H1 (cell line): ENCODE results near the gene APC2. TPM values are rescaled to one million over a fixed set of nuclear protein-coding genes. Genes with fewer than 3 reads are reported as not detected.

Experiments
- JUND ChIP-seq: IDR thresholded peaks from 2 replicates; pipeline ENCODE4 v1.6.1; 2011; ENCODE audit warnings: mild to moderate bottlenecking, improper control_type of control experiment, low read length
- NANOG ChIP-seq: IDR thresholded peaks from 2 replicates; pipeline ENCODE4 v1.6.1; 2011; ENCODE audit warnings: low read length, low read depth, mild to moderate bottlenecking, inconsistent platforms; ENCODE audit not compliant: insufficient read depth, poor library complexity, severe bottlenecking
- SIN3A ChIP-seq, 2 experiments: IDR thresholded peaks in 1 of 2; conservative IDR thresholded peaks in 1 of 2; 2 replicates each; pipeline ENCODE4 v1.6.1; 2011 to 2012; ENCODE audit warnings: low read length in 2 of 2, improper control_type of control experiment in 1 of 2, low read depth in 1 of 2, mild to moderate bottlenecking in 1 of 2
- polyA plus RNA-seq, 7 experiments: library from polyadenylated mRNA; depleted of rRNA in 3 of 7; stranded (reverse) in 5 of 7; unstranded in 2 of 7; fragments of >200 nt in 5 of 7; fragments of 200-250 nt in 2 of 7; gene quantifications; 1 replicate in 5 of 7; 2 replicates in 1 of 7; 4 replicates in 1 of 7; pipeline versions ENCODE4 v1.2.1 to v1.2.3, GENCODE V29; 2011 to 2013; ENCODE audit warnings: missing spikeins in 2 of 7, mixed read lengths in 2 of 7
- total RNA-seq: library from RNA; stranded (reverse); fragmentation: NEBNext Ultra II Directional; extraction: Animal tissue kit (Norgen Biotek cat#: 25700); gene quantifications from 2 replicates; pipeline ENCODE4 v1.2.1, GENCODE V29; 2021
- TF ChIP-seq, protein P1 (sequence below): fragments of 300-600 bp; sonication (generic); IDR thresholded peaks from 2 replicates; pipeline ENCODE4 v1.7.1; 2012; ENCODE audit warnings: low read length, moderate library complexity, mild to moderate bottlenecking, inconsistent platforms; ENCODE audit not compliant: insufficient replicate concordance

Gene APC2
- total and polyA plus RNA-seq, 2 of the 8 experiments (the other 6 are each of a cell fraction or from before 2014, with no cell fraction given): 1.3 to 4.1 TPM

- no peak for TF ChIP-seq SIN3A (conservative IDR thresholded peaks at IDR 0.05 in 1 of 2, IDR thresholded peaks at IDR 0.05 in 1 of 2; ENCODE audit: low read depth in 1 of 2, low read length in 2 of 2)
- TF ChIP-seq JUND: no peak
- TF ChIP-seq NANOG: no peak
- TF ChIP-seq, protein P1, sequence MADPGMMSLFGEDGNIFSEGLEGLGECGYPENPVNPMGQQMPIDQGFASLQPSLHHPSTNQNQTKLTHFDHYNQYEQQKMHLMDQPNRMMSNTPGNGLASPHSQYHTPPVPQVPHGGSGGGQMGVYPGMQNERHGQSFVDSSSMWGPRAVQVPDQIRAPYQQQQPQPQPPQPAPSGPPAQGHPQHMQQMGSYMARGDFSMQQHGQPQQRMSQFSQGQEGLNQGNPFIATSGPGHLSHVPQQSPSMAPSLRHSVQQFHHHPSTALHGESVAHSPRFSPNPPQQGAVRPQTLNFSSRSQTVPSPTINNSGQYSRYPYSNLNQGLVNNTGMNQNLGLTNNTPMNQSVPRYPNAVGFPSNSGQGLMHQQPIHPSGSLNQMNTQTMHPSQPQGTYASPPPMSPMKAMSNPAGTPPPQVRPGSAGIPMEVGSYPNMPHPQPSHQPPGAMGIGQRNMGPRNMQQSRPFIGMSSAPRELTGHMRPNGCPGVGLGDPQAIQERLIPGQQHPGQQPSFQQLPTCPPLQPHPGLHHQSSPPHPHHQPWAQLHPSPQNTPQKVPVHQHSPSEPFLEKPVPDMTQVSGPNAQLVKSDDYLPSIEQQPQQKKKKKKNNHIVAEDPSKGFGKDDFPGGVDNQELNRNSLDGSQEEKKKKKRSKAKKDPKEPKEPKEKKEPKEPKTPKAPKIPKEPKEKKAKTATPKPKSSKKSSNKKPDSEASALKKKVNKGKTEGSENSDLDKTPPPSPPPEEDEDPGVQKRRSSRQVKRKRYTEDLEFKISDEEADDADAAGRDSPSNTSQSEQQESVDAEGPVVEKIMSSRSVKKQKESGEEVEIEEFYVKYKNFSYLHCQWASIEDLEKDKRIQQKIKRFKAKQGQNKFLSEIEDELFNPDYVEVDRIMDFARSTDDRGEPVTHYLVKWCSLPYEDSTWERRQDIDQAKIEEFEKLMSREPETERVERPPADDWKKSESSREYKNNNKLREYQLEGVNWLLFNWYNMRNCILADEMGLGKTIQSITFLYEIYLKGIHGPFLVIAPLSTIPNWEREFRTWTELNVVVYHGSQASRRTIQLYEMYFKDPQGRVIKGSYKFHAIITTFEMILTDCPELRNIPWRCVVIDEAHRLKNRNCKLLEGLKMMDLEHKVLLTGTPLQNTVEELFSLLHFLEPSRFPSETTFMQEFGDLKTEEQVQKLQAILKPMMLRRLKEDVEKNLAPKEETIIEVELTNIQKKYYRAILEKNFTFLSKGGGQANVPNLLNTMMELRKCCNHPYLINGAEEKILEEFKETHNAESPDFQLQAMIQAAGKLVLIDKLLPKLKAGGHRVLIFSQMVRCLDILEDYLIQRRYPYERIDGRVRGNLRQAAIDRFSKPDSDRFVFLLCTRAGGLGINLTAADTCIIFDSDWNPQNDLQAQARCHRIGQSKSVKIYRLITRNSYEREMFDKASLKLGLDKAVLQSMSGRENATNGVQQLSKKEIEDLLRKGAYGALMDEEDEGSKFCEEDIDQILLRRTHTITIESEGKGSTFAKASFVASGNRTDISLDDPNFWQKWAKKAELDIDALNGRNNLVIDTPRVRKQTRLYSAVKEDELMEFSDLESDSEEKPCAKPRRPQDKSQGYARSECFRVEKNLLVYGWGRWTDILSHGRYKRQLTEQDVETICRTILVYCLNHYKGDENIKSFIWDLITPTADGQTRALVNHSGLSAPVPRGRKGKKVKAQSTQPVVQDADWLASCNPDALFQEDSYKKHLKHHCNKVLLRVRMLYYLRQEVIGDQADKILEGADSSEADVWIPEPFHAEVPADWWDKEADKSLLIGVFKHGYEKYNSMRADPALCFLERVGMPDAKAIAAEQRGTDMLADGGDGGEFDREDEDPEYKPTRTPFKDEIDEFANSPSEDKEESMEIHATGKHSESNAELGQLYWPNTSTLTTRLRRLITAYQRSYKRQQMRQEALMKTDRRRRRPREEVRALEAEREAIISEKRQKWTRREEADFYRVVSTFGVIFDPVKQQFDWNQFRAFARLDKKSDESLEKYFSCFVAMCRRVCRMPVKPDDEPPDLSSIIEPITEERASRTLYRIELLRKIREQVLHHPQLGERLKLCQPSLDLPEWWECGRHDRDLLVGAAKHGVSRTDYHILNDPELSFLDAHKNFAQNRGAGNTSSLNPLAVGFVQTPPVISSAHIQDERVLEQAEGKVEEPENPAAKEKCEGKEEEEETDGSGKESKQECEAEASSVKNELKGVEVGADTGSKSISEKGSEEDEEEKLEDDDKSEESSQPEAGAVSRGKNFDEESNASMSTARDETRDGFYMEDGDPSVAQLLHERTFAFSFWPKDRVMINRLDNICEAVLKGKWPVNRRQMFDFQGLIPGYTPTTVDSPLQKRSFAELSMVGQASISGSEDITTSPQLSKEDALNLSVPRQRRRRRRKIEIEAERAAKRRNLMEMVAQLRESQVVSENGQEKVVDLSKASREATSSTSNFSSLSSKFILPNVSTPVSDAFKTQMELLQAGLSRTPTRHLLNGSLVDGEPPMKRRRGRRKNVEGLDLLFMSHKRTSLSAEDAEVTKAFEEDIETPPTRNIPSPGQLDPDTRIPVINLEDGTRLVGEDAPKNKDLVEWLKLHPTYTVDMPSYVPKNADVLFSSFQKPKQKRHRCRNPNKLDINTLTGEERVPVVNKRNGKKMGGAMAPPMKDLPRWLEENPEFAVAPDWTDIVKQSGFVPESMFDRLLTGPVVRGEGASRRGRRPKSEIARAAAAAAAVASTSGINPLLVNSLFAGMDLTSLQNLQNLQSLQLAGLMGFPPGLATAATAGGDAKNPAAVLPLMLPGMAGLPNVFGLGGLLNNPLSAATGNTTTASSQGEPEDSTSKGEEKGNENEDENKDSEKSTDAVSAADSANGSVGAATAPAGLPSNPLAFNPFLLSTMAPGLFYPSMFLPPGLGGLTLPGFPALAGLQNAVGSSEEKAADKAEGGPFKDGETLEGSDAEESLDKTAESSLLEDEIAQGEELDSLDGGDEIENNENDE: no peak
Observed at GRCh38 chr19:1509602-1510441, 59.9 kb downstream of the APC2 start (continued).
